Suprapubic skin (tissue), 4 donors: Measurements from ENCODE around the gene PNMA6A.
"Not testable (repeated sequence)": the region's sequence is repeated elsewhere in the genome, so short reads cannot be mapped to it uniquely, and the experiment has no call there.

ENCODE experiments used
- CTCF ChIP-seq, 2 donors: fragments of 200-600 bp in 1 of 2; fragments of 450-650 bp in 1 of 2; sonication (generic) in 1 of 2; IDR thresholded peaks; one replicate each; pipeline ENCODE4 v1.5.1; 2016 to 2019; ENCODE audit warnings: antibody characterized with exemption in 2 of 2, mild to moderate bottlenecking in 1 of 2, moderate library complexity in 1 of 2
- EP300 ChIP-seq: sonication (generic); formaldehyde crosslinking; IDR thresholded peaks from one replicate; pipeline ENCODE4 v1.6.1; 2017; ENCODE audit warnings: antibody characterized with exemption
- POLR2A ChIP-seq, 2 donors: fragments of 450-650 bp; IDR thresholded peaks; one replicate each; pipeline ENCODE4 v1.6.1; 2017; ENCODE audit warnings: antibody characterized with exemption in 2 of 2, mild to moderate bottlenecking in 2 of 2, moderate library complexity in 2 of 2
- POLR2AphosphoS5 ChIP-seq, 3 donors: sonication (generic); formaldehyde crosslinking; IDR thresholded peaks; one replicate each; pipeline ENCODE4 v1.6.1; 2017; ENCODE audit warnings: antibody characterized with exemption in 3 of 3

DNA sequence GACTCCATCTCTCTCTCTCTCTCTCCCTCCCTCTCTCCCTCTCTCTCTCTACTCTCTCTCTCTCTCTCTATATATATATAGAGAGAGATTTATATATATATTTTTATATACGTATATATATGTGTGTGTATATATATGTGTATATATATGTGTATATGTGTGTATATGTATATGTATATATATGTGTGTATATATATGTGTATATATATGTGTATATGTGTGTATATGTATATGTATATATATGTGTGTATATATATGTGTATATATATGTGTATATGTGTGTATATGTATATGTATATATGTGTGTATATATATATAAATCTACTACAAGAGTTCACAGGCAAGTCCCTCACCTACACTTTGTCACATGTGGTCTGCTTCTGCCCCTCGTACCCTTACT, 45.8 kb upstream of the PNMA6A start:
- not testable (repeated sequence) for TF ChIP-seq CTCF (IDR thresholded peaks at IDR 0.05); EP300; POLR2A (IDR thresholded peaks at IDR 0.05); POLR2AphosphoS5 (IDR thresholded peaks at IDR 0.05)
